A549 treated with Hydrocortisone at 1 μM for 4 hours (cell line): Measurements from ENCODE around the gene AMPD2. TPM values are rescaled to one million over a fixed set of nuclear protein-coding genes. Genes with fewer than 3 reads are reported as not detected.

Experiments used
- total RNA-seq: library from RNA; stranded (reverse); fragments of 200-300 nt; extraction: Qiagen RNA extraction; gene quantifications from 5 replicates; pipeline ENCODE4 v1.2.3, GENCODE V29; 2022

Gene AMPD2
- total RNA-seq: 18.7 to 24.9 TPM (median 21.9 TPM) in 5 replicates

GRCh38 chr1:109619576-109620400 is at the start of gene AMPD2, which contains the start of gene GNAT2:
AMPD2 (plus strand) TSS chr1:109619837; CDS start chr1:109621176, 1,339 bp downstream.
GNAT2 (minus strand) TSS chr1:109619616; CDS start chr1:109612870, 6,746 bp downstream.

GRCh38 chr1:109655615-109656519 is 36.2 kb downstream of the AMPD2 start, which contains the start of gene GSTM4:
GSTM4 (plus strand) TSS chr1:109656099; CDS start chr1:109656390, 291 bp downstream.

GRCh38 chr1:109667452-109668122 is 48.0 kb downstream of the AMPD2 start, which contains the start of gene GSTM2:
GSTM2 (plus strand) TSS chr1:109668057; CDS start chr1:109668116, 59 bp downstream.

Other genes starting within 250 kb of the AMPD2 start
- gene SORT1, start 221.9 kb upstream of the AMPD2 start, total RNA-seq: 3.7 to 6.1 TPM (median 4.0 TPM) in 5 replicates
- 101 to 113 TPM (median 106 TPM) in 5 replicates for gene PSMA5, start 193.4 kb upstream of the AMPD2 start, total RNA-seq
- 0.03 to 0.12 TPM (median 0.10 TPM) in 5 replicates for gene SYPL2, start 153.3 kb upstream of the AMPD2 start, total RNA-seq
- 1.5 to 2.4 TPM (median 2.2 TPM) in 5 replicates for gene ATXN7L2, start 135.9 kb upstream of the AMPD2 start, total RNA-seq
- 4.3 to 4.8 TPM (median 4.6 TPM) in 5 replicates for gene CYB561D1, start 125.7 kb upstream of the AMPD2 start, total RNA-seq
- gene AMIGO1, start 110.1 kb upstream of the AMPD2 start, total RNA-seq: 0.86 to 1.3 TPM (median 1.1 TPM) in 5 replicates
- gene GPR61, start 80.0 kb upstream of the AMPD2 start, total RNA-seq: not detected in 5 replicates
- gene GNAI3, start 71.2 kb upstream of the AMPD2 start, total RNA-seq: 4.4 to 6.0 TPM (median 5.2 TPM) in 5 replicates
- 0.09 to 0.10 TPM (median 0.10 TPM) in 3 of 5 replicates, not detected in the others for gene GNAT2, start 221 bp upstream of the AMPD2 start, total RNA-seq
- gene GSTM4, start 36.3 kb downstream of the AMPD2 start, total RNA-seq: 8.8 to 9.9 TPM (median 8.9 TPM) in 5 replicates
- 3.2 to 4.1 TPM (median 3.5 TPM) in 5 replicates for gene GSTM2, start 48.2 kb downstream of the AMPD2 start, total RNA-seq
- gene GSTM1, start 68.0 kb downstream of the AMPD2 start, total RNA-seq: not detected in 5 replicates
- gene GSTM5, start 92.4 kb downstream of the AMPD2 start, total RNA-seq: not detected in 5 replicates
- 22.0 to 26.7 TPM (median 24.5 TPM) in 5 replicates for gene GSTM3, start 121.2 kb downstream of the AMPD2 start, total RNA-seq
- 0.67 to 1.7 TPM (median 0.97 TPM) in 5 replicates for gene EPS8L3, start 144.1 kb downstream of the AMPD2 start, total RNA-seq